ENCODE measurements around the gene KCNS3.
A peak's percentile ranks its signal among the peaks of the same experiment; 100 is the strongest.

The KCNS3 gene, protein sequence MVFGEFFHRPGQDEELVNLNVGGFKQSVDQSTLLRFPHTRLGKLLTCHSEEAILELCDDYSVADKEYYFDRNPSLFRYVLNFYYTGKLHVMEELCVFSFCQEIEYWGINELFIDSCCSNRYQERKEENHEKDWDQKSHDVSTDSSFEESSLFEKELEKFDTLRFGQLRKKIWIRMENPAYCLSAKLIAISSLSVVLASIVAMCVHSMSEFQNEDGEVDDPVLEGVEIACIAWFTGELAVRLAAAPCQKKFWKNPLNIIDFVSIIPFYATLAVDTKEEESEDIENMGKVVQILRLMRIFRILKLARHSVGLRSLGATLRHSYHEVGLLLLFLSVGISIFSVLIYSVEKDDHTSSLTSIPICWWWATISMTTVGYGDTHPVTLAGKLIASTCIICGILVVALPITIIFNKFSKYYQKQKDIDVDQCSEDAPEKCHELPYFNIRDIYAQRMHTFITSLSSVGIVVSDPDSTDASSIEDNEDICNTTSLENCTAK

DNA sequence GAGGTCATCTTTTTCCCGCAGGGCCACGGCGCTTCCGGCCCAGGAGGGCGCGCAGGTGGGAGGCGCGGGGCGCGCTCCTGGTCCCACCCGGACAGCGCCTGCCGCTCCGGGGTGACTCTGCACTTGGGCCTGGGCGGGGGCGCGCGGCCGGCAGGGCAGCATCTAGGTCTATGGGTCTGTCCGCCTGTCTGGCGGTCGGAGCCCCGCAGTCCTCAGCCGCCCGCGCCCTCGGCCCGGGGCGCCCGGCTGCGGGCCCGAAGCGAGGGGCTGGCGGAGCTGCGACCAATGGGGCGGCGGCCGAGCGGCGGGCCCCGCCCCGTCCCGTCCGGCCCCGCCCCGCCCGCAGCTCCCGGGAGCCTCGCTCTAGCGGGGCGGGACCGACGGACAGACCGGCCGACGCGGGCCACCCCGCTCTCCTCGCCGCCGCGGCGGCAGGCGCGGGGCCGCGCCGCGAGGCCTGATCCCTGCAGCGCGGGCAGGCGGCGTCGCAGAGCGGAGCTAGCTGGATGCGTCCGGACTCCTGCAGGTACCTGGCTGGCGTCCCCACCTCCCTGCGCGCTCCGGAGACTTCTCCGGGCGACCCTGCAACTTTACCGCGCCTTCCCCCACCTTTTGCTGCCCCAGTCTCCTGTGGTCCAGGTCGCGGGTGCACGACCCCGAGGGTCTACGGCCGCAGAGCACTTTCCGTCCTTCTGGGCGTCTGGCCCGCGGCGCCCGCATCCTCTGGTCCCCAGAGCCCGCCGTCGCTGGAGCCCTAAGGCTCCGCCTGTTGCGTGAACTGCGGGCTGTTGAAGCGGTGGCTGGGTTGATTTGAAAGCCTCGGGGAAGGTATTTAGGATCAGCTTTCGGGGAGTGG lies at the start of gene KCNS3:
Gene KCNS3, plus strand, starts transcription at position 387 of the 856 bp plus-strand sequence. CDS start 52,342 bp downstream, outside the sequence.
- no peak for FAIRE-seq
- peak; percentile 45 for DNase-seq (ENCODE audit: extremely low spot score, insufficient read length, low read depth)

DNA sequence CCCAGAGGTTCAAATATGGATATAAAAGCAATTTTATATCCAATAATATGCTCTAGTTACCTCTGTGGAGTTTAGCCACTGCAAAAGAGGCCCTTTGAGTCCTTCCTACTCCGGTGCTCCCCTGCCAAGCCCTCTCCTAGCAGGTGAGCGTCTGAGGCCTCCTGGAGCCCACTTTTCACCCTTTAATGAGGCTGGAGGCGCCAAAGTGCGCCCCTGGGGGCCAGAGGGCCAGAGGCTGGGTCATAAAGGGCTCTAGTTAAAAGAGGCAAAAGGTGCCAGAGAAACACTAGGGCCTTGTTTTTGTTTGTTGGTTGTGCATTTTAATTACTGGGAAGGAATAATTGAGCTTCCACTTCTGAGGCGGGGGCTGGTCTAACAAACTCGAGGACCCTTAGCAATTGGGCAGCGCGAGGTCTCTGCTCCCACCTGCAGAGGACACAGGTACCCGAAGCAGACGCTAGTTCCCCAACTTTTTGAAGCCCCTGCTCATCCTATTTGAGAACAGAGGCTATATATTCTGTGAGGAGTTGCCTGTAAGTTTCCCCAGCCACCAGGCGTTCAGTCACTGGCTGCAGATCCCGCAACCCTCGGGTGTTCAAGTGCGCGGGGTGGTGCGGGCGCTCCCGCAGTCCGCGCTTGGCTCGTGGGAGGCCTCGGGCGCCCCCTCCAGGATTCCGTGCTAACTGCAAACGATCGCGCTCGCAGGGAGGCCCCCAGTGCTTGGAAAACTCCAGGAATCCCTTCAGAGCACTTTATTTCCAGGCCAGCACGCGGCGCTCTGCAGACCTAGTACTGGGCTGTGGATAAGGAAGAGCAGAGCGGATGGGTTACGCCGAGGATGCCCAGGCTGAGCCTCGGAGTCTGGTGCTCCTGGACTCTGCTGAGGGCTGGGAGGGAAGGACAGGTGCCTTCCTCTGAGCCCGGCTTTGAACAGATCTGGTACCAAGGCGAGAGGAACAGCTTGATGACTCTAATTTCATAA lies 48.1 kb upstream of the KCNS3 start:
- DNase-seq (ENCODE audit: extremely low spot score, insufficient read length, low read depth): peak; percentile 33
- FAIRE-seq: no peak

DNA sequence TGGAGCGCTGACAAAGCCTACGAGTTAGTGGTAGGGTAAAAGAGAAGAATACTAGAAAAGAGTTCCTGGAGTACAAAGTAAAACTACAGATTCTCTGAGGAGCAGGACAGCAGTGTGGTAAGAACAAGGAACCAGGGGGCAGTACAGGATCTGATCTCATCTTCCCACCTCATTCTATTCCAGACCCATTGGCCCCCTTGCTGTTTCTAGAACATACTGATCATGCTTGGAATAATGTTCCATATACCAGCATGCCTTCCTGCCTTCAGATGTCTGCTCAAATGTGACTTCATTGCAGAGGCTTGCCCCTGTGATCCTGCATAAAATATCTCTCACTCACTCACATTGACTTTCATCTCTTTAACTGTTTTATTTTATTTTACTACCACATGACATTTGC lies 43.0 kb upstream of the KCNS3 start:
- FAIRE-seq (no peak), DNase-seq (ENCODE audit: extremely low spot score, insufficient read length, low read depth) (no peak)

DNA sequence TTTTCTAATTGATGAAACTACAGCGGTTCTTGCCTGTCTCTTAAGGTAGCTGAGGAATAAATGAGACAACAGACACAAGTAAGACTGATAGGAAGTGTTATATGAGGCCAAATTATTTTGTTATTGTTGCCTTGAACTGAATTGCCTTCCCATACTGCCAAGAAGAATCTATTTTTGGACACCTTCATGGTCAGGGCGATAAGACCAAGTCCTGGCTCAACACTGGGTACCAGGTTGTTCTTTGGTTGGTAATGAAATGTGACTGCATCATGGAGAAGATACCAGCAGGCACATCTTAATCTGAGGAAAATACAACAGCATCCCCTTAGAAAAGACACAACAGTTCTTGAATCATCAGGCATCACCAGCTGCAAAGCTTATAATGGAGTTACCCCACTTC lies 38.5 kb upstream of the KCNS3 start:
- FAIRE-seq: no peak
- DNase-seq (ENCODE audit: extremely low spot score, insufficient read length, low read depth): no peak

DNA sequence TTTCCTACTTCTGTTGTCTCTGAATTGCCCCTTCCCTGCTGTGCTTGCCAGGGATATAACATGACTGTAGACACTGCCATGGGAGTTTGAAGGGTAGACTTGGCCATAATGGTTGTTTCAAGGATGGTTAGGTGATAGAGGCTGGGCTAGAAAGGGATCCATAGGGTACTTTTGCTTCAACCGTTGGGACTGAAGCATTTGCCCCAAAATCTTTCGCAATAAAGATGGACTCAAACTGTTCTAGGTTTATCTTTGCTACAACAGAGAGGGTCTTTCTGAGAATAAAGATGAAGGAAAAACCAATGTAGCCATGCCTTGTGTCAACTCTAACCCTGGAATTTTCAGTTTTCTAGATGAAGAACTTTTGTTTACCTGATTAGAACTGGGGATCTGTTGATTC lies 35.0 kb upstream of the KCNS3 start:
- no peak for DNase-seq (ENCODE audit: extremely low spot score, insufficient read length, low read depth)
- no peak for FAIRE-seq

DNA sequence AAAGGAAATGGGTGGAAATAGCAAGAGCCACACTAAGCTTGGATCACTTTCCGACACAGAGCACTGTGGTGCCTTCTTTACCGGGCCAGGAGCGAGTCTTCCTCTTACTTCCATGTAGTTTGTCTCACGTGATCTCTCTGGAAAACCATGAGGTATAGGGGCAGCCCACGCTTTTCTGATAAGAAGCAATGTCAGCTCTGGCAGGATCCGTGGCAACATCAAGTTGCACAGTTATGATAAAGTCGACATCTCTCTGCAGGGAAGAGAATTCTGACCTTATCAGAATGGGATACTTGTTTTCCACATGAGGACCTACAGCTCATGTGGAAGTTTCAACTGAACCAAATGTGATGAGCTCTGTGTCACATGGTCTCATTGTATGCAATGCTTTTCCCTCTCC lies 32.7 kb upstream of the KCNS3 start:
- FAIRE-seq (no peak), DNase-seq (ENCODE audit: extremely low spot score, insufficient read length, low read depth) (no peak)

DNA sequence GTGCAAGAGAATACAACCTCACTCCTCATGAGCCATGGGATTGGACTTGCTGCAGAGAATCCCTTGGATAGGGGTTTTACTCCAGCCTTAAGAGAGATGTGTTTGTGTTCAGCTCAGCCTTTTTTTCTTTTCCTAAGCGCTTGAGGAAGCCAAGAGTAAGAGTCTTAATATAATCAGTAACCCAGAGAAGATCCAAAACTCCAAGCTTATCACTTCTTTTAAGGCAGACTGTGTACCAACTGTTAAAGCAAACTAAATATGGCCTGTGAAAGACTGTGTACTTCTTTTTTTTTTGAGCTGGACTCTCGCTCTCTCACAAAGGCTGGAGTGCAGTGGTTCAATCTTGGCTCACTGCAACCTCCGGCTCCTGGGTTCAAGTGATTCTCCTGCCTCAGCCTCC lies 31.8 kb upstream of the KCNS3 start:
- FAIRE-seq (no peak), DNase-seq (ENCODE audit: extremely low spot score, insufficient read length, low read depth) (no peak)

DNA sequence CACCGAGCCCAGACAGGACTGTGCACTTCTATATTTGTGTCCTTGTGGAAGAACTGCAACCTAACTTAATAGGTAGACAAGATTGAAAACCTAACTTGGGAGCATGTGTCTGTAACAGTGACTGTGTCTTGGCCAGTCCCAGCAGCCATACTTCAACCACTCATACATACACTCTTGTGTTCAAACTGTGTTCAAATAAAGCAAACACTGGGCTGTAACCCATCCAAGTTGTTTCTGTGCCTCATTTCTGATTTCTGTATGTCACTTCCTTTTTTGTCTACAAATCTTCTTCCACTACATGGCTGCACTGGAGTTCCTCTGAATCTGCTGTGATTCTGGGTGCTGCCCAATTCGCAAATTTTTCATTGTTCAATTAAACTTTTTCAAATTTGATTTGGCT lies 31.2 kb upstream of the KCNS3 start:
- FAIRE-seq (no peak), DNase-seq (ENCODE audit: extremely low spot score, insufficient read length, low read depth) (no peak)

DNA sequence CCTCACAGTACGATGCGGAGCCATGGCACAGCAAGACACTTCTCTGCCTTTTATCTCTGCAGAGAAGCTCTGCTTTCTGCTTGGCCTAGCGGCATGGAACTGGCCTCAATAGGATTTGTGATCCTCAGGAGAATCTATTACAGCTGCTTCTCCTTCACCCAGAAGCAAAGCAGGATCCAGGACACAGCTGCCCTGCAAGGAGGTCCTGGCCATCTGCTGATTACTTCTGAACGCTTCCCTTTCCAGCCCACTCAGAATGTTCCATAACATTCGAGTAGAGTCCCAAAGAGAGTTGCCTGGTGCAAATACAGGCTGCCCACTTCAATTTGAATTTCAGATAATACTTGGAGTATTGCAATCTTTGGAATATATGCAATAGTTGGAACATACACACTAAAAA lies 29.2 kb upstream of the KCNS3 start:
- DNase-seq (ENCODE audit: extremely low spot score, insufficient read length, low read depth): no peak
- FAIRE-seq: no peak

DNA sequence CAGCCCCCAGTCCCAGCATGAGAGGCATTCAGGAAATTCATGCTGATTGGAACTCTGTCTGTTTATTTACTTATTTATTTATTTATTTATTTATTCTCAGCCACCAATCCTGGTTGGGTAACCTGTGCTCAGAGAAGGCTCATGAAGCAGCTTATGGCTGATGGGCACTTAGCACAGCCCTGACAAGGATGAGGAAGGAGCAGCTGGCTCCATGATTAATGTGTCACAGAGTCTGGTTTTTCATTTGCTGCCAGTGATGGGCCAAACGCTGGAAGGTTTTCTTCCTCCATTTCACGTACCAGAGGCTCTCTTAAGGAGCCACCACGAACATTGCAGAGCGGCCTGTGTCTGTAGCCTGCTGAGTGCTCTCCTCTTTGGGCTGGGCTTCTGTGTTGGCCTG lies 28.3 kb upstream of the KCNS3 start:
- no peak for FAIRE-seq
- no peak for DNase-seq (ENCODE audit: extremely low spot score, insufficient read length, low read depth)

DNA sequence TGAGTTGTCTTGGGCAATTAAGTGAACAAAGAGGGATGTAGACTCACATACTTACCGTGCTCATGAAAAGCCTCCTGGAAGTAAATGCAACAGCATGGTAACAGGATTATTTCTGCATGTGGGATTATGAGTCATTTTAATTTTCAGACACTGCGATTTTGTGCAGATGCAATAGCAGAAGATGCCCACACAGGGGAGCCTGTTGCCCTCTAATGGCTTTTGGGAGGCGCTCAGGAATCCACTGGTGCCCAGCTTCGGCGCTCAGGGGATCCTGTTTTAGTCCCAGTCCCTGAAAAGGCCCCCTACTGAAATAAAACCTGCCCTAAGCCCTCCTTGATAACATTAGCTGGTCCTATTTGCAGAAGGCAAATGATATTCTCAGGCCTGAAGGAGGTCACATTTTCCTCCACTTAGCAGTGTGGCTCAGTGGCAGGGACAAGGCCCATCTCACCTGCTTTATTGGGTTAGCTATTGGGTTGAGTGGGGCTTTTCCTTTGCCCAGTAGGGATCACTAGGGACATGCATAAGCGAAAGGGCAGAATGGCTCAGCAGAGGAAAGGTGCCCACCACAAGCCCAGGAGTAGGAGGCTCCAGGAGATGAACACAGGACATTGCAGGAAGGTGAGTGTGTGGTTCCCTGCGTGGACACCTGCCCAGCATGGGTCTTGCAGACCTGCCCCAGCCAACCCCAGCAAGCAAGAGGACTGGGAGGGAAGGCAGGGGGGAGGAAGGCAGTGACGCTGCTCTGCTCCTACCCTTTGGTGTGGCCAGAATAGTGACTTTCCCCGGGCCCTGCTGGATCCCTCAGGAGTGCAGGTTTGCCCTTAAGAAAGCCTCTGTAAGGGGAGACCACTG lies 26.5 kb upstream of the KCNS3 start:
- peak; percentile 57 for DNase-seq (ENCODE audit: extremely low spot score, insufficient read length, low read depth)
- FAIRE-seq: peak; percentile 75

DNA sequence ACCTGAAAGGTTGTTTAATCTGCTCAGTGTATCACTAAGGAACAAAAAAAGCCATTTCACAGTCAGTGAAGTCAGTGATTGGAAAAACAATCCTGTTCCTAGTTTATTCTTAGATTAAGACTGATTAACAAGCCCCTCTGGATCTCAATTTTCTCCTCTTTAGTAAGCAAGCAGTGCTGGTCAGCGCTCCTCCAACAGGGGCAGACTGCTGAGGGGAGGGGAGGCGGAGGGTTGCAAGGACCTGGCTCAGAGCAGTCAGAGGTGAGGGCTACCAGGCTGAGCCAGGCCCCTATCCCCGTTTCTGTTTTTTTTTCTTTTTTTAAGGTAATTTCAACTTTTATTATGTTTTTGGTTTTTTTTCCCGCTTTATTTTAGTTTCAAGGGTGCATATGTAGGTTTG lies 24.7 kb upstream of the KCNS3 start:
- DNase-seq (ENCODE audit: extremely low spot score, insufficient read length, low read depth) (no peak), FAIRE-seq (no peak)

DNA sequence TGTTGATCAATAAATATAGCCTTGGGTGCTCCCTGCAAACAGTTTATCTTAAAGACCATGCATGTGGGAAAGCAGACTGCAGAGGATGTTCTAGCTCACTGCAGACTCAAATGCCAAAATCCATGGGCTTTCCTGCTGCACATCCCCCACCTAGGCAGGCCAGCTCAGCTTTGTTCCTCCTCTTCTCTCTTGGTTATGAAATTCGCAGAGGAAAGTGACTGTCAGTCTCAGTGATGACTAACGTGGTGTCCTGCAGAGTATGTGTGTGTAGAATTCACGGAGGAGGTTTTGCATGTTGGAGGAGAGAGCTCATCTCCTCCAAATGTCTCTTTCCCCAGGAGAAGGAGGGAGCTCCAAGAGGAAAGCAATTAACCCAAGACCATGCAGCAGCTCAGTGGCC lies 21.4 kb upstream of the KCNS3 start:
- DNase-seq (ENCODE audit: extremely low spot score, insufficient read length, low read depth) (no peak), FAIRE-seq (no peak)

DNA sequence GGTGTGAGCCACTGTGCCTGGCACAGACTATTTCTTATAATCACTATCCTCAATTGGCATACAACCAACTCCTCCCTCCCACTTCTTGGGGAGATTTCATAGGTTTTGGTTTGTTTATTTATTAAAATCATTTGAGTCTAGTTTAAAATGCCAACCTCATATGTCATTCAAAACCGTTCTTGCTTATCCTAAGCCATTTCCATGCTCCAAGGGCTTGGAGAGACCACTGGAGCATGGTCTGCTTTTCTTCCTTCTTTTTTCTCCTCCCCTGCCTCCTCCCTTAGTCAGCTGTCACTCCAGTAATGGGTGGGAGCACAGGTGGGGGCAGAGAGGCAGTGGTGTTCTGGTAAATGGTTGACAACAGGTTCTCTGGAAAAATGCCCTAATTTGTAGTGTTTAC lies 20.4 kb upstream of the KCNS3 start:
- FAIRE-seq (no peak), DNase-seq (ENCODE audit: extremely low spot score, insufficient read length, low read depth) (no peak)

DNA sequence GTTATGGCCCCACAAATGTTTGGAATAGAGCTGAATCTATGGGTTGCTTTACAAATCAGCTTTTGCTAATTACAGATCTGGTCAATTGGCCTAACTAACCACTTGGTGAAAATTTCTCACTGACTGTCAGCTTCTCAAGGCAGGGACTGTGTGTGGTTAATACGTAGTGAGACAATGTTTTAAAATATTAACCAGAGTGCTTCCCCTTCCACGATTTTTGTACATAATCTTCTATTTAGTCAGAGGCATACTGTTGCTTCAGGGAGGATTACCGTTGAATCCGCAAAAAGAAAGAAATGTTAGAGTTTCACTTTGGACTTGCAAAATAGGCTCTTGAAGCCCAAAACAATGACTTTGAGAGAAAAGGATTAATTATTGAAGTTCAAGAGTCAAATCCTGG lies 14.9 kb upstream of the KCNS3 start:
- DNase-seq (ENCODE audit: extremely low spot score, insufficient read length, low read depth) (no peak), FAIRE-seq (no peak)

DNA sequence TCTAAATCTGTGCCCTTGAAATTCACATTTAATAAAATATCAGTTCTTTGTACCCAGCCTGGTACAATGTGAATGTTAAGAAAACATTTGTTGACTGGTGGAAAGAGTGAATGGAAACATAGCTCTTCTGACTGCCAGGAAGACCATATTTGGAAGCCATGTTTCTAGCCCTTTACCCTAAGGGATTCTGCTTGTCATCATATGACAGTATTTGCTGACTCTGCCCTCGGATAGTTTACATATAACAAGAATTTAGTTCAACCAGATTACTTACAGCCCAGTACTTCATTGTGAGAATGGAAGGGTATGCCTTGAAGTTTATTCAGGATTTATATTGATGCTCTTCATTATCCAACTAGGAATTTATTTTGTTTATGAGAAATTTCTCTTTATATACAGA lies 13.8 kb upstream of the KCNS3 start:
- DNase-seq (ENCODE audit: extremely low spot score, insufficient read length, low read depth): no peak

DNA sequence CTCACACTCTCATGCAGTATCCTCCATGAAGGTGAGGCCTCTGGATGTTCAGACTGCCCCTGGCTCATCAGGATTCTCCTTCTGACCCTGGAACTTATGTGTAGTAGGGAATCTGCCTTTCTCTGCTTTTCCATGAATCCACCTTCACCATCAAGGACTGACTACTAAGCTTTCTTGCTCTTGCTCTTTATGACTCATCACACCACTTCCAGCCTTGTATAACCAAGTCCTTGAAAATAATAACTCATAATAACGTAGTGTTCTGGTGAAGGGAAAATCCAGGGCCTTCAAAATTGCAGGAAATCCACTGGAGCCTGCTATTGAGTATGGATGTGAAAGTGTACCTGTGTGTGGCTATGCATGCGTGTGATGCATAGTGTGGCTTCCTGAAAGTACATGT lies 11.3 kb upstream of the KCNS3 start:
- FAIRE-seq (no peak), DNase-seq (ENCODE audit: extremely low spot score, insufficient read length, low read depth) (no peak)

More for the DNA sequence above, 13.8 kb upstream of the KCNS3 start:
- no peak for FAIRE-seq

DNA sequence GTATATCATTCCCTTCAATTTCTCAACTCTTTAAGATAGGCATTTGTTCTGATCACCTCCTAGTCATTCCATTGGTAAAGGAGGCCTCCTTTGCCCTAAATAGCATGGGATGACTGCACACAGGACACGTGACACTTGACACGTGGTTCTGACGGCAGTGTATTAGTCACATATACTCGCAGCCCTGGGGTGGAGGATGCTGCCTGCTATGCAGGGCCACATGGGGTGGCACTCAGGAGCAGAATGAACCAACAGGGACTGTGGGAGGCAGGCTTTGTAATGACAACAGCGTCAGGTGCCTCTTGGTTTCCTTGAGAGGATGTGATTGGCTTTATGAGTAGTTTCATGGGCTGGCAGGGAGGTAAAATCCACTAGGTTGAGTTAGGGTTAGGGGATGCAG lies 9.3 kb upstream of the KCNS3 start:
- DNase-seq (ENCODE audit: extremely low spot score, insufficient read length, low read depth) (no peak), FAIRE-seq (no peak)

DNA sequence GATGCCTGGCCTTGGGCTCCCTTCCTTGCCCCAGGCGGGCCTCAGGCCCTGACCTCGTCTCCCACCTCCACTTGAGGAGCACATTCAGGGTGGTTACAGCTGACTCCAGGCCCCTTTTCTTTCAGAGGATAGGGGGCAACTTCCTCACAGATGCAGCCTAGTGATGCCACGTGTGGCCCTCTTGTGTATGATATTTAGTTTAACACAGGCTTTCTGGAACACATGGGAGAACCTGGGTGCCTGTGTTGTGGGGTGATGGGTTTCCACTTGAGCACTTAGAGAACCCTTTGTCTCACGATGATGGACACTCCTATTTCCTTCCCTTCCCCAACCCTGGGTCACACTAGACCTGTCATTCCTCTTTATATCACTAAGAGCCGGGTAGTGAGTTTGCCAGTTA lies 6.8 kb upstream of the KCNS3 start:
- DNase-seq (ENCODE audit: extremely low spot score, insufficient read length, low read depth) (no peak), FAIRE-seq (no peak)

Measured in GM18507 (cell line).